Endothelial cell of umbilical vein (primary cell): Measurements from ENCODE around the gene PPP4C. TPM values are rescaled to one million over a fixed set of nuclear protein-coding genes. Genes with fewer than 3 reads are reported as not detected.

Experiments used
- BruUV-seq: library from RNA; stranded (reverse); fragments of 400-500 nt; replicated peaks from 2 replicates; lab custom pipeline; 2021; lab: Mats Ljungman, UMichigan
- CTCF ChIA-PET: fragments of 300-600, 350-600 bp; sonication (Branson Sonifier 250); formaldehyde crosslinking; loops from one replicate; lab custom pipeline; 2021; ENCODE audit warnings: antibody characterized with exemption, inconsistent platforms; lab: Charles Lee
- POLR2A ChIA-PET: fragments of 300-600, 350-600 bp; sonication (Branson Sonifier 250); formaldehyde crosslinking; loops from one replicate; lab custom pipeline; 2021; ENCODE audit warnings: antibody characterized with exemption, inconsistent platforms; lab: Charles Lee
- DNase-seq: peaks from one replicate; pipeline ENCODE4 v3.0.0-alpha.2; 2011; ENCODE audit warnings: low read depth, low spot score
- FAIRE-seq: peaks from 2 replicates; lab custom pipeline; 2011; peaks lifted over from hg19 to GRCh38; lab: Jason Lieb, UNC
- H2AFZ ChIP-seq: 2 replicates; pipeline ENCODE4 v1.6.0; 2012; ENCODE audit warnings: low read depth, low read length, control low read depth, inconsistent platforms
- H3K27ac ChIP-seq: 2 replicates; pipeline ENCODE4 v1.5.1; 2011; ENCODE audit warnings: low read depth, mild to moderate bottlenecking, control low read depth, low read length, moderate library complexity; ENCODE audit not compliant: insufficient read depth
- H3K27me3 ChIP-seq, 2 experiments: 2 replicates each; pipeline versions ENCODE4 v1.6.0 to v1.6.1; 2011; ENCODE audit warnings: low read length in 2 of 2, mixed read lengths in 1 of 2; ENCODE audit not compliant: control insufficient read depth in 2 of 2, insufficient read depth in 2 of 2
- H3K36me3 ChIP-seq, 2 experiments: 2 replicates in 1 of 2; 3 replicates in 1 of 2; pipeline ENCODE4 v1.5.1; 2011; ENCODE audit warnings: low read length in 2 of 2, mild to moderate bottlenecking in 1 of 2, moderate library complexity in 1 of 2; ENCODE audit not compliant: control insufficient read depth in 2 of 2, insufficient read depth in 2 of 2; ENCODE audit errors: extremely low read depth in 1 of 2
- H3K4me1 ChIP-seq: 3 replicates; pipeline ENCODE4 v1.5.1; 2011; ENCODE audit warnings: mild to moderate bottlenecking, low read length; ENCODE audit not compliant: control insufficient read depth, insufficient read depth; ENCODE audit errors: extremely low read depth
- H3K4me2 ChIP-seq: 2 replicates; pipeline ENCODE4 v1.6.1; 2011; ENCODE audit warnings: low read length, control low read depth, mixed read lengths; ENCODE audit not compliant: insufficient read depth
- H3K4me3 ChIP-seq, 3 experiments: fragments of 200-600 bp in 1 of 3; sonication (generic), shearing (Covaris generic) in 1 of 3; replicated peaks in 1 of 3; 2 replicates each; pipeline ENCODE4 v1.5.1; 2011 to 2016; ENCODE audit warnings: control low read depth in 3 of 3, low read length in 3 of 3, mild to moderate bottlenecking in 2 of 3, inconsistent platforms in 1 of 3, low read depth in 1 of 3, moderate library complexity in 1 of 3; ENCODE audit not compliant: insufficient read depth in 1 of 3
- H3K79me2 ChIP-seq: 2 replicates; pipeline ENCODE4 v1.6.0; 2012; ENCODE audit warnings: low read length, inconsistent platforms; ENCODE audit not compliant: control insufficient read depth, insufficient read depth
- H3K9ac ChIP-seq: replicated peaks from 2 replicates; pipeline ENCODE3; 2011; ENCODE audit warnings: low read length, control low read depth; ENCODE audit not compliant: insufficient read depth; ENCODE audit errors: extremely low read depth
- H3K9me1 ChIP-seq: replicated peaks from 3 replicates; pipeline ENCODE4 v1.6.0; 2011; ENCODE audit warnings: mild to moderate bottlenecking, low read length; ENCODE audit not compliant: control insufficient read depth, insufficient read depth; ENCODE audit errors: extremely low read depth
- H3K9me3 ChIP-seq: replicated peaks from 2 replicates; pipeline ENCODE4 v1.5.1; 2012; ENCODE audit warnings: low read length, inconsistent platforms; ENCODE audit not compliant: control insufficient read depth, insufficient read depth
- H4K20me1 ChIP-seq: replicated peaks from 2 replicates; pipeline ENCODE3; 2011; ENCODE audit warnings: mild to moderate bottlenecking, low read length; ENCODE audit not compliant: control insufficient read depth, insufficient read depth; ENCODE audit errors: extremely low read depth
- EZH2 ChIP-seq: IDR thresholded peaks from 2 replicates; pipeline ENCODE4 v1.6.1; 2012; ENCODE audit warnings: borderline replicate concordance, low read depth, mild to moderate bottlenecking, moderate library complexity, low read length, inconsistent platforms; ENCODE audit not compliant: severe bottlenecking
- GATA2 ChIP-seq: IDR thresholded peaks from 2 replicates; pipeline ENCODE4 v1.7.0; 2011; ENCODE audit warnings: low read depth, mild to moderate bottlenecking, moderate library complexity, mixed read lengths, low read length; ENCODE audit not compliant: insufficient read length, insufficient read depth
- MYC ChIP-seq: IDR thresholded peaks from one replicate; pipeline ENCODE4 v1.6.1; 2011; ENCODE audit warnings: mild to moderate bottlenecking, low read depth, low read length
- POLR2A ChIP-seq: IDR thresholded peaks from 2 replicates; pipeline ENCODE4 v1.6.1; 2012; ENCODE audit warnings: low read depth, mild to moderate bottlenecking, control low read depth, low read length
- POLR2AphosphoS5 ChIP-seq: IDR thresholded peaks from 2 replicates; pipeline ENCODE4 v1.6.1; 2012; ENCODE audit warnings: low read depth, mild to moderate bottlenecking, control low read depth, low read length, moderate library complexity; ENCODE audit not compliant: insufficient read depth
- dilution Hi-C: fragments of 300-500 bp; cut with MboI; formaldehyde crosslinking; loops from one replicate; pipeline ENCODE4 v1.15.0; 2019; ENCODE audit warnings: low sequenced_read_pairs; ENCODE audit not compliant: extremely low pct_ligation_motif_present
- intact Hi-C: fragments of 100-400 bp; cut with micrococcal nuclease; formaldehyde crosslinking; loops from one replicate; pipeline ENCODE4 v1.10.0; 2022
- polyA plus RNA-seq, 4 experiments: library from polyadenylated mRNA; depleted of rRNA in 3 of 4; stranded (reverse) in 3 of 4; unstranded in 1 of 4; fragments of >200 nt; gene quantifications; 2 replicates each; pipeline versions ENCODE4 v1.2.1 to v1.2.3, GENCODE V29; 2011 to 2012; ENCODE audit warnings: missing spikeins in 1 of 4
- total RNA-seq: library from RNA; stranded (reverse); gene quantifications from 2 replicates; pipeline ENCODE4 v1.2.3, GENCODE V29; 2021
- TF ChIP-seq, protein P1 (sequence below), 2 donors: IDR thresholded peaks; 1 replicate in 1 of 2; 2 replicates in 1 of 2; pipeline ENCODE4 v1.5.1; 2011; ENCODE audit warnings: low read length in 2 of 2, mild to moderate bottlenecking in 2 of 2, moderate library complexity in 2 of 2, control low read depth in 1 of 2, inconsistent platforms in 1 of 2, low read depth in 1 of 2; ENCODE audit not compliant: insufficient read depth in 1 of 2; ENCODE audit errors: extremely low read depth in 1 of 2

The PPP4C gene
- total and polyA plus RNA-seq, 2 donors (not counting 3 experiments of a cell fraction or from before 2014, with no cell fraction given), result 167 to 327 TPM

DNA sequence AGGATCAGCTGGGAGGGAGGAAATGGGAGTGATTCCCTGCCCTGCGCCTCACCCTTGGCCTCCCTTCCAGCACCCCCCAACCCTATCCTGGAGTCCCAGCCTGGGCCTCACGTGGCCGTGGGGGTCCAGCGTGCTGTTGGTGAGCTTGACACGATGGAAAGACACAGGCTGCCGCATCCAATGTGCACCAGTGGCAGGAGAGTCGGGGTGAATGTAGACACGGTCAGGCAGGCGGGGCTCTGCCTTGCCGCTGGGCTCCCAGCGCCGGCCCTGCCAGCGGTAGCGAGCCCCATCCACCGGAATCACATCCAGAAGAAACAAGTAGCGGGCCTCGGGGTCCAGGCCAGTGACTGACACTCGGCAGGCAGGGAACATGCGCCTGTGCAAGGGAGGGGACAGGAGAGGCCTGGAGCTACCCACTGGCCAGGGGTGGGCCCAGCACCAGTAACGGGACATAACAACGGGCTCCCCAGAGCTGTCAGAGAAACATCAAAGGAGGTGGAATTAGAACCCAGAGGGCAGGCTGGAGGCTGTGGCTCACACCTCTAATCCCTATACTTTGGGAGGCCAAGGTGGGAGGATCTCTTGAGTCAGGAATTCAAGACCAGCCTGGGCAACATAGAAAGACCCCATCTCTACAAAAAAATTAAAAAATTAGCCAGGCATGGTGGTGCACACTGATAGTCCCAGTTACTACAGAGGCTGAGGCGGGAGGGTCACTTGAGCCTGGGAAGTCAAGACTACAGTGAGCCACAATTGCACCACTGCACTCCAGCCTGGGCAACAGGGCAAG is 13.2 kb downstream of the PPP4C start:
- Histone ChIP-seq H4K20me1 (no peaks in the 10 kb centered on the region), H3K9me1 (no peaks in the 10 kb centered on the region), H2AFZ (no peak overlapping the region), H3K36me3 (peaks cover 8 to 14% of the 10 kb centered on the region in 2 experiments), H3K4me3 (no peak overlapping the region), H3K4me1 (peaks cover 13% of the 10 kb centered on the region), H3K27ac (no peak overlapping the region), H3K4me2 (no peak overlapping the region), H3K27me3 (no peaks in the 10 kb centered on the region), H3K9ac (no peak overlapping the region), H3K79me2 (no peaks in the 10 kb centered on the region), H3K9me3 (no peaks in the 10 kb centered on the region)
- FAIRE-seq, result no peak
- DNase-seq, result no peak
- BruUV-seq, result no TSS peak
- no peak for TF ChIP-seq GATA2
- no peak for TF ChIP-seq POLR2A
- no peak for TF ChIP-seq MYC
- TF ChIP-seq EZH2, result no peak
- TF ChIP-seq, protein P1, sequence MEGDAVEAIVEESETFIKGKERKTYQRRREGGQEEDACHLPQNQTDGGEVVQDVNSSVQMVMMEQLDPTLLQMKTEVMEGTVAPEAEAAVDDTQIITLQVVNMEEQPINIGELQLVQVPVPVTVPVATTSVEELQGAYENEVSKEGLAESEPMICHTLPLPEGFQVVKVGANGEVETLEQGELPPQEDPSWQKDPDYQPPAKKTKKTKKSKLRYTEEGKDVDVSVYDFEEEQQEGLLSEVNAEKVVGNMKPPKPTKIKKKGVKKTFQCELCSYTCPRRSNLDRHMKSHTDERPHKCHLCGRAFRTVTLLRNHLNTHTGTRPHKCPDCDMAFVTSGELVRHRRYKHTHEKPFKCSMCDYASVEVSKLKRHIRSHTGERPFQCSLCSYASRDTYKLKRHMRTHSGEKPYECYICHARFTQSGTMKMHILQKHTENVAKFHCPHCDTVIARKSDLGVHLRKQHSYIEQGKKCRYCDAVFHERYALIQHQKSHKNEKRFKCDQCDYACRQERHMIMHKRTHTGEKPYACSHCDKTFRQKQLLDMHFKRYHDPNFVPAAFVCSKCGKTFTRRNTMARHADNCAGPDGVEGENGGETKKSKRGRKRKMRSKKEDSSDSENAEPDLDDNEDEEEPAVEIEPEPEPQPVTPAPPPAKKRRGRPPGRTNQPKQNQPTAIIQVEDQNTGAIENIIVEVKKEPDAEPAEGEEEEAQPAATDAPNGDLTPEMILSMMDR (IDR thresholded peaks at IDR 0.05; ENCODE audit: extremely low read depth in 1 of 2, insufficient read depth in 1 of 2, low read depth in 1 of 2, low read length in 2 of 2), result no peak
- TF ChIP-seq POLR2AphosphoS5, result no peak
- POLR2A ChIA-PET, result no interaction called here
- CTCF ChIA-PET, result interaction anchor here (1.3 to 5.6 kb wide), 2 partner anchors 12 to 32 kb away, joined by 4 to 55 read pairs; no protein-coding TSS in a partner anchor
- intact Hi-C loops, result no loop called here
- dilution Hi-C loops, result no loop called here
